Ramos (cell line): ENCODE data around the gene PDHB.
"Not testable (repeated sequence)": the region's sequence is repeated elsewhere in the genome, so short reads cannot be mapped to it uniquely, and the experiment has no call there.

Source experiments
- in situ Hi-C: fragments of 300-500 bp; cut with MboI; formaldehyde crosslinking; loops from one replicate; pipeline ENCODE4 v1.14.3; 2022; ENCODE audit warnings: low sequenced_read_pairs; ENCODE audit not compliant: unreplicated experiment

PDHB gene

GRCh38 chr3:58440996-58441355 is 7.3 kb upstream of the PDHB start:
- in situ Hi-C loops, result not testable (repeated sequence)

GRCh38 chr3:58437276-58437675 is 3.6 kb upstream of the PDHB start:
- in situ Hi-C loops, result not testable (repeated sequence)

DNA sequence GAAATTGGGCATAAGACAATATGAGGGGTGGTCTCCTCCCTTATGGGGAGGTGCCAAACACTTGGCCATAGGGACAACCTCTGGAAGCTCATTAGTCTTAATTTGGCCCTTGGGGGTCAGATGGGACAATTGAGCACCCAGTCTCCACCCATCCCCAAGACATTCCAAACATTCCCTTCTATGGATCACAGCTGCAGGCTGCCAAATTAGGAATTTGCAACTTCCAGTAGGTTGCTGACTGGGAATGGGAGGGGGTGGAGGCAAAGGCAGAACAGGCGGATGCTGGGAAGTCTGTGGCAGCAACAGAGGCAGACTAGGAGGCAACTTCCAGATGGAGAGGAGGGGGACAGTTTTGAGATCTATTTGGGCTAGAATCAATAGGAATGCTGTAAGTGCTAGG is 1.4 kb upstream of the PDHB start:
- in situ Hi-C loops, result no loop called here

- in situ Hi-C loops, result no loop called here
Observed at GRCh38 chr3:58434511-58434910, 879 bp upstream of the PDHB start.

GRCh38 chr3:58434168-58434504 is 504 bp upstream of the PDHB start:
- in situ Hi-C loops, result no loop called here

DNA sequence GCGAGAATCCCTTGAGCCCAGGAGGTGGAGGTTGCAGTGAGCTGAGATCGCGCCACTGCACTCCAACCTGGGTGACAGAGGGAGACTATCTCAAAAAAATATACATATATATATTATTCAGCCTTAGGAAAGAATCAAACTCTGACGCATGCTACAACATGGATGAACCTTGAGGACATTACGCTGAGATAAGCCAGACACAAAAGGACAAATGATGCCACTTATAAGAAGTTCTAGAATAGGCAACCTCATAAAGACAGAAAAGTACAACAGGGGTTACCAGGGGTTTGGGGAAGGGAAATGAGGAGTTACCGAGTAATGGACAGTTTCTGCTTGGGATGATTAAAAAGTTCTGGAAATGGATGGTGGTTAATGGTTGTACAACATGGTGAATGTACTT is 727 bp downstream of the PDHB start:
- in situ Hi-C loops, result no loop called here

DNA sequence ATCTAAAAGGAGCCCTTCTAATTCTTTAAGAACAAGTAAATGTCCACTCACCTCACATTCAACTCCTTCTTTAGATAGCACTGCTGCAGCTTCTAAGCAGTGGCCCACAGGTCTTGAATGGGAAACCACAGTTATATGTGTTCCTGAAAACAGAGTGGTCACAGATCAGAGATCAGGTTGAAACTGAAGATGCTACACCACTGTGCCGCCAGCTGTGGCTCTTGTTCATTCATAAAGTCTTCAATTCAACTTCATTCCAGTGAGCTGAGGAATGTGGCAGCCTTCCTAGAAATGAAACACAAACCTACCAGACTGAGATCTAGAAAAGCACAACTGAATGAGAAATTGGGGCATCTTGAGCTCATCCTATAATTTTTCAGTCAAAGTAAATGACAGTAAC is 4.0 kb downstream of the PDHB start:
- in situ Hi-C loops, result no loop called here

GRCh38 chr3:58427661-58428361 is 5.8 kb downstream of the PDHB start:
- in situ Hi-C loops, result no loop called here

- in situ Hi-C loops, result no loop called here
Observed at GRCh38 chr3:58425782-58426181, 7.8 kb downstream of the PDHB start.

DNA sequence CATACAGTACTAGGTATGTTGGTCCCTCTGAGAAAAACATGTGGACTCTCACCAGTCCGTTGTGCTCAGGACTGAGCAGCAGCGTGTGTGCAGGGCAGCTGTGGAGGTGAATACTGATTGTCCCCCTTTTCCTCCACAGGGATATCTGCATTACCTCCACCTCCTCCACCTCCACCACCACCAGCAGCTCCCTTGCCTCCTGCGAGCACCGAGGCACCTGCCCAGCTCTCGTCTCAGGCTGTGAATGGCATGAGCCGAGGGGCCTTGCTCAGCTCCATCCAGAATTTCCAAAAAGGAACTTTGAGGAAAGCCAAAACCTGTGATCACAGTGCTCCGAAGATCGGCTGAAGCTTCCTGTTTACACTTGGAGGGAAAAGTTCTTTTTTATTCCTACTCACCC is 9.0 kb downstream of the PDHB start:
- in situ Hi-C loops, result no loop called here

GRCh38 chr3:58422756-58423325 is 10.8 kb downstream of the PDHB start:
- in situ Hi-C loops, result no loop called here

- in situ Hi-C loops, result no loop called here
Observed at GRCh38 chr3:58421004-58421403, 12.6 kb downstream of the PDHB start.

- in situ Hi-C loops, result no loop called here
Observed at GRCh38 chr3:58419780-58420507, 13.7 kb downstream of the PDHB start.

- in situ Hi-C loops, result no loop called here
Observed at GRCh38 chr3:58418227-58418626, 15.4 kb downstream of the PDHB start.

DNA sequence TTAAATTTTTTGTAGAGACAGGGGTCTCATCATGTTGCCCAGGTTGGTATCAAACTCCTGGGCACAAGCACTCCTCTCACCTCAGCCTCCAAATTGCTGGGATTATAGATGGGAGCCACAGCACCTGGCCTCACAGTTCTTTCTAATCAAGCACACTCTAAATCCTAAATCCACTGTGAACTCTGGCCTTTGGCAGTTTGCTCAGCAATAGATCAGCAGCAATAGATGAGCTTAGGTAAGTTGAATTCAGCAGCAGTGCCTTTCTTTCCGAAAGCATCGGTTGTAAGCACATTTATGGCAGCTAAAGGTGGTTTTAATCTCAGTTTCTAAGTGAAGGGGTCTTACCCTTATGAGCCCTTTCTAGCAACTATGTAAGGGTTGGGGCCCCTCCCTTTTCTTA is 16.6 kb downstream of the PDHB start:
- in situ Hi-C loops, result no loop called here

DNA sequence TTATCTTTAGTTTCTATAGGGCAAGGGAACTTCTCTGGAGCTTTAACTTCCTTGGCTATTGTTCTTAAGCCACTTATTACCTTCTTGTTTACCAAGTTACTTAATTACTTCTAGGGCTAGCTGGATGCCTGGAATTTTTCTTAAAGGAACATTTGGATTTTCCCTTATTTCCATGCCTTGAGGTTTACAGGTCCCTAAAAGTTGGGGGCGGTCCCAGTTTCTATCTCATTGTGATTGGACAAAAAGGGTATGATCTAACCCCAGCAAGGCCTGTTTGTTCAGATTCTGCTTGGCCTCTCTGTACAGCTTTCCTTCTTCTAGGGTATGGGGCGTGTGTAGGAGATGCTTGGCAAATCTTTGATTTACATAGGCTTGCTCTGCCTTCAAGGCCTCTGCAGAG is 17.4 kb downstream of the PDHB start:
- in situ Hi-C loops, result no loop called here

DNA sequence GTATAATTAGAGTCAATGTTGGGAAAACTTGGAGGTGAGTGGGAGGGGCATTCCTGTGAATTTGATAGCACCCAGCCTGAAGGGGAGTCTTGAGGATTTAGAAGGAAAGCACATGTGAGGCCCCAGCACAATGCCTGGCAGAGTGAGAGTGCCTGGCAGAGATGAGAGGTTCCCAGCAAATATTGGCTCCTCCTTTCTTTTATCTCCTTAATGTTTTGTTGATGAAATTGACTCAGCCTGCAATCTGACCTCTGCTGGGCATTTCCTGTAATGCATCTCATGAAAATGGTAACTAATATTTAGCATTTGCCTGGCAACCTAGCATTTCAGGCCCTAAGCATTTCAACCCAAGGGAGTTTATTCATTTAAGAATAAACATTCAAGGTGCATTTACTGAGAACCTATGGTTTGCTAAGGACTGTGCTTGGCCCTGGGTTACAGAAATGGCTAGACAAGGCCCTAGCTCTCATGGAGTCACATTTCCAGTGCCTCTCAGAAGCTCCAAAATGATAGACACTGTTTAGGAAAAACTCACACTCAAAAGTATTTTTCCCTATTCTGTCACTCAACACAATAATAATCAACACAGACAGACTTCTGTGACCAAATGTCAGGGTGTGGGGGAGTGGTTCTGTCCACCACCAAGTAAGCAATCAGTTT is 19.0 kb downstream of the PDHB start:
- in situ Hi-C loops, result loop anchor here (5.0 kb wide), 1 partner anchor 87 kb away; no protein-coding TSS in a partner anchor

DNA sequence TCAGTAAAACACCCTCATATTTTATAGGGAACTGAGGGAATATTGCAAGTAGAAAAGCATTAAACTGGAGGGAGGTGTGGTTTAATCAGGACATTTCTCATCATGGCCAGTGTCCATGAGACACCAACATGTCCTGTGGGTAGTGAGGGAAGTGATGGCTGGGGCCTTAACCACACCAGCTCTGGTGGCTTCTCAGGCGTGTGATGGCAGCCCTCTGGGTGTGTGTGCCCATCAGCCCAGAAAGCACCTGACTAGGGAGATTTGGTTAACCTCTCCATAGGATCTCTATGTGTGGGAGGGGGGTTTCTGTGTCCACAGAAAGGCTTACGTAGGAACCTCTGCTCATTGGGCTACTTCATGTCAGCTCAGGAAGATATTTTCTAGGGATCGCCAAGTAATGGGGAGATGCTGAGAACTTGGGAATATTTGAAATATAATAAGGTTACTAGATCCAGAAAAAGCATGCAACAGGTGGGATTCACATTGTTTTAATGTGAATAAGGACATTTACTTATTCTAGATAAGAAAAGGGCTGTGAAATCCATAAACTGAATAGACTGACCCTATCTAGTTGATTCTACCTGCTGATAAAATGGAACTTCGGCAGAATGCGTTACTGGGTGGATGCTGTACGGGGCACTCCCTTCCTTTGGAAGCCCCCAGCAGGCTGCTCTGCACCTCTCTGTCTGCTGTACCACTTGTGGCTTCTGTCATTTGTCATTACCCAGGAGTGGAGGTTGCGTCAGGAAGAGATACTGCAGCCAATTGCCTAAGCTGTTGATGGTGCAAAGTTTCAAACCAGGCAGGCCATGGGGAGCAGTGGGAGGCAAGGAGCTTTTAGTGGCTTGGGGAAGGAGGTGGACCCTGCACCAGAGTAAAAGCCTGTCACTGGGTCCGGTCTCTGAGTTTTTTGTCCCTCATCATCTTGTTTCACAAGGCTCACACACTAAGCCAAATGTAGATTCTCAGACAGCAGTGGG is 21.5 kb downstream of the PDHB start:
- in situ Hi-C loops, result loop anchor here (5.0 kb wide), 1 partner anchor 85 kb away; no protein-coding TSS in a partner anchor

DNA sequence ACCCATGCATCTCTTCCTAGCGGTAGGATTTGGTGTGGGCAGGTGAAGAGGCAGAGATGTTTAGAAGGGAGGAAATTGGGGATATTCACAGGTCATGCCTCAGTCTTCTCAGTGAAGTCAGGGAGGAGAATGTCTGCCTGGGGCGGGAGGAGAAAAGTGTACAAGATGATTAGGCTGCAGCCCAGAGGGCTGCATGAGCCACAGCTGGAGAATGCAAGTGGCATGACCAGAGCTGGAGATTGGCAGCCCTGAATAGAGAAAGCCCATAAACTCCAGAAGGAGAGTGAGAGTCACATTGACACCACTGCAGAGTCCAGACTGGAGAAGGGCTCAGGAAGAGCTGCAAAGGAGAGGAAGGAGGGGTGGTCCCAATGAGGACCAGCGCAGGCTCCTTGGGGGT is 22.6 kb downstream of the PDHB start:
- in situ Hi-C loops, result loop anchor here (5.0 kb wide), 1 partner anchor 84 kb away; no protein-coding TSS in a partner anchor

- in situ Hi-C loops, result loop anchor here (5.0 kb wide), 1 partner anchor 82 kb away; no protein-coding TSS in a partner anchor
Observed at GRCh38 chr3:58409663-58410062, 24.0 kb downstream of the PDHB start.
